Effector memory CD8-positive, alpha-beta T cell (primary cell): Measurements from ENCODE around the gene SLC1A7.
A peak's percentile ranks its signal among the peaks of the same experiment; 100 is the strongest.

Experiments used
- ATAC-seq: fragments of 150-1000 bp; cut with Tn5 transposase; replicated peaks from 2 replicates; pipeline ENCODE4 v1.10.0; 2021; ENCODE audit warnings: mild to moderate bottlenecking, moderate library complexity
- DNase-seq, 3 experiments: peaks; one replicate each; pipeline ENCODE4 v3.0.0; 2021
- H3K27ac Mint-ChIP-seq, 2 donors: one replicate each; pipeline ENCODE4 v1.8.0; 2022; ENCODE audit warnings: mild to moderate bottlenecking in 2 of 2, mixed read lengths in 2 of 2, moderate library complexity in 2 of 2
- H3K27me3 Mint-ChIP-seq, 2 donors: one replicate each; pipeline ENCODE4 v1.8.0; 2022; ENCODE audit warnings: mixed read lengths in 2 of 2
- H3K36me3 Mint-ChIP-seq: one replicate; pipeline ENCODE4 v1.8.0; 2022; ENCODE audit warnings: mild to moderate bottlenecking, moderate library complexity, mixed read lengths; ENCODE audit not compliant: insufficient read depth
- H3K4me1 Mint-ChIP-seq, 2 donors: one replicate each; pipeline ENCODE4 v1.8.0; 2022; ENCODE audit warnings: low read depth in 2 of 2, mixed read lengths in 2 of 2
- H3K4me3 Mint-ChIP-seq, 2 donors: one replicate each; pipeline ENCODE4 v1.8.0; 2022; ENCODE audit warnings: mild to moderate bottlenecking in 2 of 2, mixed read lengths in 2 of 2, moderate library complexity in 2 of 2
- H3K9me3 Mint-ChIP-seq, 2 donors: one replicate each; pipeline ENCODE4 v1.8.0; 2022; ENCODE audit warnings: mixed read lengths in 2 of 2

Gene SLC1A7

GRCh38 chr1:53125623-53126360 is 16.6 kb downstream of the SLC1A7 start:
- Mint-ChIP-seq H3K36me3 (no peaks in the 10 kb centered on the region), H3K4me3 (peak overlapping the region in 1 of 2 donors; percentile 26), H3K9me3 (no peaks in the 10 kb centered on the region), H3K4me1 (peaks cover 32 to 37% of the 10 kb centered on the region in 2 donors), H3K27me3 (peaks cover 0 to 10% of the 10 kb centered on the region in 2 donors), H3K27ac (peak overlapping the region; percentile 18 to 89)
- ATAC-seq (no peak), DNase-seq (no peak)

DNA sequence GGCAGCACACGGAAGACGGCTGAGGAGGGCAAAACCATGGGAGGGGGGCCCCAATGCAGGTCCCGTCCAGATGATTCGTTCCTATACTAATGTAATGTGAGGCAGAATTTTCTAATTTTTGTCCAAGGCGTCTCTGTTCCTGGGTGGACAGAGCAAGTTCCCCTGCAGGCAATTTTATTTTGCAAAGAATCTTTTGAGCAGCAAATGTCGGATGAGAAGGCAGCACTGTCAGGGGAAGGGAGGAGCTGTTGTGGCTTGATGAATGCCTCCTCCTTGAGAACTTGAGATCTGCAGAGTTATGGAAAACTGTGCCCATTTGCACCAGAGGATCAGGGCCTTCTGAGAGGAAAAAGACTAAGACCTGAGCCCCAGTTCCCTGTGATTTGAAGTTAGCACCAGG is 17.3 kb downstream of the SLC1A7 start:
- Mint-ChIP-seq H3K4me3 (no peak overlapping the region), H3K27ac (peak overlapping the region; percentile 60 to 89)

GRCh38 chr1:53123453-53124140 is 18.8 kb downstream of the SLC1A7 start:
- no peak overlapping the region for H3K27ac Mint-ChIP-seq
- ATAC-seq (no peak), DNase-seq (no peak)
- peaks cover 27 to 29% of the 10 kb centered on the region in 2 donors for H3K4me1 Mint-ChIP-seq
- peaks cover 0 to 23% of the 10 kb centered on the region in 2 donors for H3K27me3 Mint-ChIP-seq
- no peaks in the 10 kb centered on the region for H3K36me3 Mint-ChIP-seq
- no peak overlapping the region for H3K4me3 Mint-ChIP-seq
- H3K9me3 Mint-ChIP-seq: no peaks in the 10 kb centered on the region

More for the DNA sequence above, 17.3 kb downstream of the SLC1A7 start:
- Mint-ChIP-seq H3K27me3 (peaks cover 0 to 17% of the 10 kb centered on the region in 2 donors), H3K9me3 (no peaks in the 10 kb centered on the region), H3K4me1 (peaks cover 32 to 33% of the 10 kb centered on the region in 2 donors), H3K36me3 (no peaks in the 10 kb centered on the region)
- DNase-seq (no peak), ATAC-seq (no peak)

- Mint-ChIP-seq H3K36me3 (no peaks in the 10 kb centered on the region), H3K4me1 (peaks cover 21 to 26% of the 10 kb centered on the region in 2 donors), H3K27me3 (peaks cover 0 to 23% of the 10 kb centered on the region in 2 donors), H3K4me3 (no peak overlapping the region), H3K27ac (no peak overlapping the region), H3K9me3 (no peaks in the 10 kb centered on the region)
- ATAC-seq (no peak), DNase-seq (no peak)
Measured at GRCh38 chr1:53122961-53123413, 19.5 kb downstream of the SLC1A7 start.

GRCh38 chr1:53122201-53122885 is 20.1 kb downstream of the SLC1A7 start:
- Mint-ChIP-seq H3K4me3 (no peak overlapping the region), H3K27ac (no peak overlapping the region), H3K36me3 (no peaks in the 10 kb centered on the region), H3K9me3 (no peaks in the 10 kb centered on the region), H3K4me1 (peaks cover 15 to 20% of the 10 kb centered on the region in 2 donors), H3K27me3 (peaks cover 5 to 26% of the 10 kb centered on the region in 2 donors)
- ATAC-seq (no peak), DNase-seq (no peak)

GRCh38 chr1:53121319-53122172 is 20.9 kb downstream of the SLC1A7 start:
- peak overlapping the region; percentile 23 to 54 for H3K27ac Mint-ChIP-seq
- no peaks in the 10 kb centered on the region for H3K36me3 Mint-ChIP-seq
- H3K4me1 Mint-ChIP-seq: peaks cover 11 to 15% of the 10 kb centered on the region in 2 donors
- no peak overlapping the region for H3K4me3 Mint-ChIP-seq
- H3K27me3 Mint-ChIP-seq: peaks cover 7 to 34% of the 10 kb centered on the region in 2 donors
- no peak for ATAC-seq
- no peak for DNase-seq
- H3K9me3 Mint-ChIP-seq: no peaks in the 10 kb centered on the region

DNA sequence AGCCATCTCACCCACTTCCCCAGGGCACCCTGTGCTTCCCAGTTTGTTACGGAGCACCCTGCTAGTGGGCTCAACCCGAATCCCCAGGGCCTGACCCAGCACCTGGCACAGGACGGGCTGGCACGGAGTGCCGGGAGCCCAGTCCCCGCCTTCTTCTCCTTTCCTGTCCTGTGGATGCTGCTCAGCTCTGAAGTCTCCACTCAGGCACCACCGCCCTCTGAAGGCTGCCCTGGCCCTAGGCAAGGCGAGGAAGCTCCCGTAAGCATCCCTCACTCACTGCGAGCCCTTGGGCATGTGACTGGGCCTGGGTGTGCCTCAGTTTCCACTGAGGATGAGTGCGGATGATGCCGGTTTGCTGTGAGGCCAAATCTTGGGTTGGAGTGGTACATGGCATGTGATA is 21.8 kb downstream of the SLC1A7 start:
- H3K27ac Mint-ChIP-seq: no peak overlapping the region
- H3K4me3 Mint-ChIP-seq: no peak overlapping the region
- no peaks in the 10 kb centered on the region for H3K9me3 Mint-ChIP-seq
- ATAC-seq (no peak), DNase-seq (no peak)
- peaks cover 7 to 36% of the 10 kb centered on the region in 2 donors for H3K27me3 Mint-ChIP-seq
- peaks cover 6 to 9% of the 10 kb centered on the region in 2 donors for H3K4me1 Mint-ChIP-seq
- H3K36me3 Mint-ChIP-seq: no peaks in the 10 kb centered on the region

DNA sequence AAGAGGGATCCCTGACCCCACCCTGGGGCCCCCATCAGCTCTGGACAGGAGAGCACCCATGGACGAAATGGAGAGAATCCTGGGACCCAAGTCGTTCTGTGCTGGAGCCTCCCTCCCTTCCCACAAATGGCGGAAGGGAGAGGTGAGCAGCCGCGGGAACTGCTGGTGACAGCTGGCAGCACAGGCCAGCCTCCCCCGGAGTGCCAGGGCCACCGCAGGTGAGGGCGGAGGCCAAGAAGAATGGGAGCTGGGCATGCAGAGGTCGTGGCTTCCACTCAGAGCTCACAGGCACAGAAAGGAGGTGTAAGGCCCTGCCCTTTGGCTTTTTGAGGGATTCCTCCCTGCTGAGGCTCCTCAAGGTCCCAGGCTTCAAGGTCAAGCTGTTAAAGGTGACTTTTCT is 24.6 kb downstream of the SLC1A7 start:
- DNase-seq (no peak), ATAC-seq (no peak)
- no peaks in the 10 kb centered on the region for H3K9me3 Mint-ChIP-seq
- H3K27me3 Mint-ChIP-seq: peaks cover 7 to 43% of the 10 kb centered on the region in 2 donors
- peaks cover 0 to 7% of the 10 kb centered on the region in 2 donors for H3K4me1 Mint-ChIP-seq
- H3K36me3 Mint-ChIP-seq: no peaks in the 10 kb centered on the region
- H3K4me3 Mint-ChIP-seq: no peak overlapping the region
- no peak overlapping the region for H3K27ac Mint-ChIP-seq

DNA sequence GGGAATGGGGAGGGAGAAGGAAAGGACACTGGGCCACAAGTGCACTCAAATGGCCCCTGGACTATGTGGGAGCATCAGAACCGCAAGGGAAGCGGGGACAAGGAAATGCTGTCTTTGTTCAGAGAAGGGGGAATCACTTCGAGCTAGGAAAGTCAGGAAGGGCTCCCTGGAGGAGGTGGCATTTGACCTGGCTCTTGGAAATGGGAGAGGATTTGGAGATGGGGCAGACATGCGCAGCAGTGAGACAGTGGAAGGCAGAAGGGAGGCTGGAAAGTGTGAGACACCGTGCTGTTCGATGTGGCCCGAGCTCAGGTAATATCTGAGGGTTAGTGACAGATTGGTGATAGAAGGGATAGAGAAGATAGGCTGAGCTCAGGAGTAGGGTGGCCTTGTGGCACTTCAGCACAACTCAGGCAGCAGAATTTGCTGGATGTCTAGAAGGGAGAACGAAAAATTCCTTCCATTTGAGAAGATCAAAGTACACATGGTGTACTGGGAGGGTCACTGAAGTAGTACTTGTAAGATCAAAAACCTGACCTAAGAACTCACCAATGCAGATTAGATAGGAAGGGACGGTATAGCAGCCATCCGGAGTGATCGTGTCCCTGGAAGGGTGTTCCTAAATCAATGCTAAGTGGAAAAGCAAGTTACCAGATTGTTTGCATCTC is 25.4 kb downstream of the SLC1A7 start:
- DNase-seq: no peak
- H3K9me3 Mint-ChIP-seq: no peaks in the 10 kb centered on the region
- no peak for ATAC-seq
- no peaks in the 10 kb centered on the region for H3K36me3 Mint-ChIP-seq
- peaks cover 7 to 43% of the 10 kb centered on the region in 2 donors for H3K27me3 Mint-ChIP-seq
- no peak overlapping the region for H3K27ac Mint-ChIP-seq
- H3K4me1 Mint-ChIP-seq: peaks cover 0 to 7% of the 10 kb centered on the region in 2 donors
- H3K4me3 Mint-ChIP-seq: no peak overlapping the region

DNA sequence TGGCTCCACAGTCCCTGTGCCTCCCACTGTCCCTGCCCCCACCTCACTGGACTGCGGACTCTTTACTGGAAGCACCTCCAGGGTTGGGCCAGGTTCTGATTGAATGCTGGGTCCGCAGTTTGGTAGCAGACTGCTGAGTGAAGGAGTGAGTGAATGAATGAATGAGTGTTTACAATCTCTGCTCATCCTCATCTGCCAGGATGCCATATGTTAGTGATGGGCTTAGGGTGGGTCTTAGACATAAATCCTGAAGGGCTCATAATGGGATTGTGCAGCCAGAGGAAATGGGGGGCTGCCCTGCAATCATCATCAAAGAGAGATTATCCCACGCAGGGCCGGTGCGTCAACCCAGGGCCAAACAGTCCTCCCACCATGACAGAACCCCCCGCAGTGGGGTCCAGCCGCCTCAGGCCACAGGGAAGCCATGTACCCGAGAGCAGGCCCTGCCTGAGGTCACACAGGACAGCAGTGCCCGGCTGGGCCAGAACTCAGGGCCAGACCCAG is 26.1 kb downstream of the SLC1A7 start:
- Mint-ChIP-seq H3K4me3 (no peak overlapping the region), H3K36me3 (no peaks in the 10 kb centered on the region), H3K9me3 (no peaks in the 10 kb centered on the region), H3K27ac (no peak overlapping the region), H3K4me1 (peaks cover 1 to 6% of the 10 kb centered on the region in 2 donors), H3K27me3 (peaks cover 7 to 38% of the 10 kb centered on the region in 2 donors)
- ATAC-seq: no peak
- no peak for DNase-seq

DNA sequence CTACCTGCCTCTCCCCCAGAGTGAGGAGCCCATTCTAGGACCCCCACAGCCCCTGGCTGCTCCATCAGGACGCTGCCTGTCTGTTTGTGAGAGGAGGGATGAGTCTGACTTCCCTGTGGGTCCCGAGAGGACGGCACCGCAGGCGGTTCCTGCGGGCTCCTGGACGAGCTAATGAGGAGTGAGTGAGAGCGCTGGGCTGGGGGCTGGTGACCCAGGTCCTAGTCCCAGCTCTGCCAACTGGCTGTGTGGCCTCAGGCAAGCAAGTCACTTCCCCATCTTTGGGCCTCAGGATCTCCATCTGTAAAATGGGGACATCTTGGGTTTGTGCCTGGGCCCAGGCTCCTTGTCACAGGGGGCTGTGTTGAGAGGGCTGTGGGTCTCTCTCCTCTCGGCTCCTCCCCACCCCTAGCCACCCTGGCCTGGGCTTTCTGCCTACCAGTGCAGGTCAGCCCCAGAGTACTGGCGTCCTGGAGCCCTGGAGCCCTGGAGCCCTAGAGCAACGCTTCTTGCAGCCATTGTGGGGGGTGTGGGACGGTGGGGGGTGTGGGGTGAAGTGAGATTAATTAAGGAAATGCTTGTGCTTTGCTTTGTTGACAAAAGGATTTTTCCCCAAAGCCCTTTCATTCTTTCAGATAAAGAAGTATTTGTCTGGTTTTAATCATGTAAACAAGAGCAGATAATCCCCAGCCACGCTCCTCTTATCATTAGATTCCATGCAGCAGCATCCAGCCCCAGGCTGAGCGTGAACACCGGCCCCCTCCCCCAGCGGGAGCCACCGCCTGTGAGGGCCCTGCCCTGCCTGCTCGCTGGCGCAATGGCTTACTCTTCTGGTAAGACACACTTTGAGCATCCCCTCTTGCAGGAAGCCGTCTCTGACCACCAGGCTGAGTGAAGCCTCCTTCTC is 26.8 kb downstream of the SLC1A7 start:
- no peaks in the 10 kb centered on the region for H3K9me3 Mint-ChIP-seq
- ATAC-seq: no peak
- peak overlapping the region in 1 of 2 donors; percentile 77 for H3K27ac Mint-ChIP-seq
- no peak for DNase-seq
- no peaks in the 10 kb centered on the region for H3K36me3 Mint-ChIP-seq
- no peak overlapping the region for H3K4me3 Mint-ChIP-seq
- H3K27me3 Mint-ChIP-seq: peaks cover 7 to 31% of the 10 kb centered on the region in 2 donors
- H3K4me1 Mint-ChIP-seq: peaks cover 6 to 8% of the 10 kb centered on the region in 2 donors
